ENCODE results near the gene GDPD5.
"Not testable (repeated sequence)": the region's sequence is repeated elsewhere in the genome, so short reads cannot be mapped to it uniquely, and the experiment has no call there.

Gene GDPD5

DNA sequence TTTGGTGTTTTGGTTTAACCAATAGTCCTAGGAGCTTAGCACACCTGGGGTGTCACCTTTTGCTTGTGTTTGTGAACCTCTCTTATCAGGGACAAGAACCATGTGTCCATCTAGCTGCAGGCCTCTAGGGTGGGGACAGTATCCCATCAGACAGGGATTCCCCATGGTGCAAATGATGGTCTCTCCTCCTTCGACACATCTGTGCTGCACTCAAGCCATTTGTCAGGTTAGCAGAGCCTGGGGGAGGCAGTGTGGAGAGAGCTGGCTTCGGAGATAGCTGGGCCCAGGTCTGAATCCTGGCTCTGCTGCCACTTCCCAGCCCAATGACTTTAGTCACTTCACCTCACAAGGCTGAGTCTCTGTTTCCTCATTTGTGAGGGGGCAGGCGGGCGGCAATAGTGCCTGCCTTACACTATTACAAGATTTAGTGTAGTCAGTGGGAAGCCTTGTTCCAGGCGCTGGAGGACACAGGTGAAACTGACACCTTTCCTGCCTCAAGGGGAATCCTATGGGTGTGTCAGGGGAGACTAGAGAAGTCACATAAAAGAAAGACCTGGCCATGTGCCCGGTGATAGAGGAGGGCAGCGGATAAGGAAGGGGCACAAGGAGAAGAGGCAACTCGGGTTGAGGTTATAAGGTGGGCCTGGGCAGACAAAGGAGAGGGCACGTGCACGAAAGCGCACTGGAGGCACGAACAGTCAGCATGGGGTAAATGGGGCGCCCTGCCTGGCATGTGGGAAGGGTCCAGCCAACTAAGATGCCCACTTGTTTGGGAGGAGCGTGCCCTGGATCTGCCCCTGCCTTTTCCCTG lies 105.3 kb downstream of the GDPD5 start:
- in situ Hi-C loops (cut with MboI; ENCODE audit: low sequenced_read_pairs) = no loop called here

DNA sequence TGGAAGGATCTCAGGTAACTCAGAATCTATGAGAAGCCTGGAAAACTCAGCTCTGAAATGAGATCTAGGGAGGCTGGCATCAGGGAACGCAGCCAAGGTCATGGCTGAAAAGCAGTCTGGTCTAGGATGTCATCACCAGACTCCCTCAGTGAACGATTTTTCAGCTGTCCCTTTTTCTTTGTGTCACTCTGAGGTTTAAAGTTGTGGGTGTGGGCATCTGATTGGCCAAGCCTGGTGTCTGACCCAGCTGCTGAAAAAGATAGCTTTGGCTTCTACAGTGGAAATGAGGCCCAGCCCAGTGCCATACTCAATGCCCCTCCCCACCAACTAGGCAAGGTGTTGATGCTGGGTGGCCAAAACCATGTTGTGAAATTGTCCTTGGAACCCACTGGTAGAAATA lies 111.9 kb downstream of the GDPD5 start:
- in situ Hi-C loops (cut with MboI; ENCODE audit: low sequenced_read_pairs) = no loop called here

DNA sequence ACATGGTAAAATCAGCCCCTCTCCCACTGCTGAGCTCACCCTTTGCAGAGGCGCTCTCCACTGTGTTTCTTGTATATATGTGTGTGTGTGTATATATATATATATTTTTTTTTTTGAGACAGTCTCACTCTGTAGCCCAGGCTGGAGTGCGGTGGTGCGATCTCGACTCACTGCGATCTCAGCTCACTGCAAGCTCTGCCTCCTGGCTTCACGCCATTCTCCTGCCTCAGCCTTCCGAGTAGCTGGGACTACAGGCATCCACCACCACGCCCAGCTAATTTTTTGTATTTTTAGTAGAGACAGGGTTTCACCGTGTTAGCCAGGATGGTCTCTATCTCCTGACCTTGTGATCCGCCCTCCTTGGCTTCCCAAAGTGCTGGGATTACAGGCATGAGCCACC lies 112.6 kb downstream of the GDPD5 start:
- in situ Hi-C loops (cut with MboI; ENCODE audit: low sequenced_read_pairs) = not testable (repeated sequence)

DNA sequence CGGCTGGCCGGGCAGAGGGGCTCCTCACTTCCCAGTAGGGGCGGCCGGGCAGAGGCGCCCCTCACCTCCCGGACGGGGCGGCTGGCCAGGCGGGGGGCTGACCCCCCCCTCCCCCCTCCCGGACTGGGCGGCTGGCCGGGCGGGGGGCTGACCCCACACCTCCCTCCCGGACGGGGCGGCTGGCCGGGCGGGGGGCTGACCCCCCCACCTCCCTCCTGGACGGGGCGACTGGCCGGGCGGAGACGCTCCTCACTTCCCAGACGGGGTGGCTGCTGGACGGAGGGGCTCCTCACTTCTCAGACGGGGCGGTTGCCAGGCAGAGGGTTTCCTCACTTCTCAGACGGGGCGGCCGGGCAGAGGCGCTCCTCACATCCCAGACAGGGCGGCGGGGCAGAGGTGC lies 115.8 kb downstream of the GDPD5 start:
- in situ Hi-C loops (cut with MboI; ENCODE audit: low sequenced_read_pairs) = not testable (repeated sequence)

DNA sequence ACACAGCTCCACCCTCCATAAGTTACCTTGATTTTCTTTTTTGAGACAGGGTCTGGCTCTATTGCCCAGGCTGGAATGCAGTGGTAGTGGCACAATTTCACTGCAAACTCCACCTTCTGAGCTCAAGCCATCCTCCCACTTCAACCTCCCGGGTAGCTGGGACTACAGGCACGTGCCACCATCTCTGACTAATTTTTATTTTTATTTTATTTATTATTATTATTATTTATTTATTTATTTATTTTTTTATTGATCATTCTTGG lies 116.9 kb downstream of the GDPD5 start:
- in situ Hi-C loops (cut with MboI; ENCODE audit: low sequenced_read_pairs) = no loop called here

DNA sequence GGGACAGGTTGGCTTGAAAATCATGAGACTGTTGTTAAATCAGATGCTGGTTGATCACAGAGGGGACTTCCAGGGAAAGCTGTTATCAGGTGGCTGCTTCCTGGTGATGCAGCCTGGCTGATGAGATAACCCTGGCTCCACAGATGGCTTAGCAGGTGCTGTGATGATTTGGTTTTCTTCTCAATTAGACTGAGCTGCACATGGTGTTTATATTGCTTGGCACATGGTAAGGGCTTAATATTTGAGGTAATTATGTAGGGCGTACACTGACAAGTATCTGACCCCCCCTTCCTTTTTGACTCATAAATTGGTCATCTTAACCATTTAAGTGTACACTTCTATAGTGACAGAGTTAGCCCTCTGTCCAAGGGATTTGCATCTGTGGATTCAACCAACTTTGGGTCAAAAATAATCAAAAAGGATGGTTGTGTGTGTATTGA lies 119.4 kb downstream of the GDPD5 start:
- in situ Hi-C loops (cut with MboI; ENCODE audit: low sequenced_read_pairs) = no loop called here

DNA sequence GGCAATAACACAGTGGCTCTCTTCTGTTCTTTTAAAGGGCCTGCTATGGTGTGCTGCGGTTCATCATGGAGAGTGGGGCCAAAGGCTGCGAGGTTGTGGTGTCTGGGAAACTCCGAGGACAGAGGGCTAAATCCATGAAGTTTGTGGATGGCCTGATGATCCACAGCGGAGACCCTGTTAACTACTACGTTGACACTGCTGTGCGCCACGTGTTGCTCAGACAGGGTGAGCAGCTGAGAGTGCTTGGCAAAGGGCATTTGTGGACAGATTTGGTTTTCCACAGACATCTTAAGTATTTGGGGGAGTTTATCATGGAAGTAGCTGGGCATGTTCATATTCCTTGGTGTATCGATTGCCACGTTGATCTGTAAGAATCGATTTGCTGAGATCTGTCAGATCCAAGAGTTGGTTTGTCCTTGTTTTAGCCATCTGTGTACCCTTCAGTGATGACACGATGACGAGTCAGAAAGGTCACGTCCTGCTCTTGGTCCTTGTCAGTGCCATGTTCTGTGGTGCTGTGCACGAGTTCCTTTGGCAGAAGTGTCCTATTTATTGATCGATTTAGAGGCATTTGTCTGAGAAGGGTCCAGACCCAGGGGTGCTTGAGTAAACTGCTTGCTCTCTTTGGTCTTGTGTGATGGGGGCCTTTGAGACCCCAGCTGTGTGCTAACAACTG lies 121.6 kb downstream of the GDPD5 start:
- in situ Hi-C loops (cut with MboI; ENCODE audit: low sequenced_read_pairs) = no loop called here

DNA sequence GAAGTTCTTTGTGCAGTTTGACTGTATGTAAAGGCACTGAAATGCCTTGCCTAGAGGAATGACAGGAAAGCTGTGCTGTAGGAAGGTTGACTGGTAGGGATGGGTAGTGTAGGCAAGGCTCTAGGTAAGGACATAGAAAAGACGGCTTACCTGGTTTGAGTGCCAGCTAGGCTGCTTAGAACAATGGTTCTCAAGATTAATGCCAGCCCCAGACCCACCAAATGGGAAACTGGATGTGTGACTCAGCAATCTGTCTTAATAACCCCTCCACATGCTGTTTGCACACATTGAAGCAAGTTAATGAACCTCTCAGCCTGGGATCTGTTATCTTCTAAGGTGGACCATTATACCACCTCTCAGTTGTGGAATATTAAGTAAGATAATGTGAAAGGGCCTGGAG lies 122.7 kb downstream of the GDPD5 start:
- in situ Hi-C loops (cut with MboI; ENCODE audit: low sequenced_read_pairs) = no loop called here

DNA sequence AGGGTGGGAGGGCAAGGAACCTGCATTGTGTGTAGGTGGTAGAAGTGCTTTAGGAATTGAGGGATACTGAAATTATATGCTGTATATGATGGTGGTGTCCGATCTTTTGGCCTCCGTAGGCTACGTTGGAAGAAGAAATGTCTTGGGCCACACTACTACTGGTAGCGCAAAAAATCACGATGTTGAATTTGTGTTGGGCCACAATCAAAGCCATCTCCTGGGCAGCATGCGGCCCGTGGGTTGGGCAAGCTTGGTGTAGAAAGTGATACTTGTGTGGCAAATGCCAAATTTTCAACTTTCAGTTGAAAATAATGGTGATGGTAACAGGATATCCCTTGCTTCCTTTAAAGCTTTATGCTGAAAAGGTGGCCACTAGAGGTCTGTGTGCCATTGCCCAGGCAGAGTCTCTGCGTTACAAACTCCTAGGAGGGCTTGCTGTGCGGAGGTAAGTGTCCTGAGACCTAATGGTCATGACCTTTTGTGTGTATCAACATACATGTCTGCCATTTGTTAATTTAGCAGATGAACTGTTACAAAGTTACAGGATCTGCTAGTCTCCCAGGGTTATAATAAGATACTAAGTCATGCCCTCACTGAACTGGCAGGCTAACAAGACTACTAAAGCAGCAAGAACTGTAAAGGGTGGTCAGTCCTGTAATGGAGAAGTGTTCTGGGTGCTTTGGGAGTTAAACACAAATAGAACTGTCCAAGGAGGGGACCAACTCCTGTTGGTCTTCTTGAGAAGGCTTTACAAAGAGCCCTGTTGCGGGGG lies 123.6 kb downstream of the GDPD5 start:
- in situ Hi-C loops (cut with MboI; ENCODE audit: low sequenced_read_pairs) = no loop called here

DNA sequence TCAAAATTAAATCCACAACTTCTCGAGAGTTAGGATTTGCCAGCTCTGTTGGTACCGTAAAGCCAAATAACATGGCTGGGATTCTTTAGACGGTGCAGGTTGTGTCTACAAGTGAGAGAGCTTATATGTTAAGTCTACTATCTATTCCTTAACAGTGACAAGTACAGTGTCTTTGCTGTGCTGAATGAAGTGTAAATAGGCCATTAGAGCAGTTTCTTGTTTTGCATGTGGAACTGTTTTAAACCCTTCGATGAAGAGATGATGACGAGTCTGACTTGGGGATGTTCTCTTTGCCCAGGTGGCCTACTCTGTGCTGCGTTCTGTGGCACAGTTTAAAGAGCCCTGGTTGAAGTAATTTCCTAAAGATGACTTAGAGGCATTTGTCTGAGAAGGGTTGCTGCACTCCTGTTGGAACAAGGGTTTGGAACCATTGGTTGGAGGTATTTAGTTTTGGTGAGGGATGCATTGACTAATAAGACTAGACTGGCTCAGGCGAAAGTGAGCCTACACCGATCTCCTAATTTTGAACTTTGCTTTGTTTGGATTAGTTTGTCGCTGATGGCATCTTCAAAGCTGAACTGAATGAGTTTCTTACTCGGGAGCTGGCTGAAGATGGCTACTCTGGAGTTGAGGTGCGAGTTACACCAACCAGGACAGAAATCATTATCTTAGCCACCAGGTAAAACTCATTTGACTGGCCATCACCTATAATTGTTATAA lies 125.4 kb downstream of the GDPD5 start:
- in situ Hi-C loops (cut with MboI; ENCODE audit: low sequenced_read_pairs) = no loop called here

DNA sequence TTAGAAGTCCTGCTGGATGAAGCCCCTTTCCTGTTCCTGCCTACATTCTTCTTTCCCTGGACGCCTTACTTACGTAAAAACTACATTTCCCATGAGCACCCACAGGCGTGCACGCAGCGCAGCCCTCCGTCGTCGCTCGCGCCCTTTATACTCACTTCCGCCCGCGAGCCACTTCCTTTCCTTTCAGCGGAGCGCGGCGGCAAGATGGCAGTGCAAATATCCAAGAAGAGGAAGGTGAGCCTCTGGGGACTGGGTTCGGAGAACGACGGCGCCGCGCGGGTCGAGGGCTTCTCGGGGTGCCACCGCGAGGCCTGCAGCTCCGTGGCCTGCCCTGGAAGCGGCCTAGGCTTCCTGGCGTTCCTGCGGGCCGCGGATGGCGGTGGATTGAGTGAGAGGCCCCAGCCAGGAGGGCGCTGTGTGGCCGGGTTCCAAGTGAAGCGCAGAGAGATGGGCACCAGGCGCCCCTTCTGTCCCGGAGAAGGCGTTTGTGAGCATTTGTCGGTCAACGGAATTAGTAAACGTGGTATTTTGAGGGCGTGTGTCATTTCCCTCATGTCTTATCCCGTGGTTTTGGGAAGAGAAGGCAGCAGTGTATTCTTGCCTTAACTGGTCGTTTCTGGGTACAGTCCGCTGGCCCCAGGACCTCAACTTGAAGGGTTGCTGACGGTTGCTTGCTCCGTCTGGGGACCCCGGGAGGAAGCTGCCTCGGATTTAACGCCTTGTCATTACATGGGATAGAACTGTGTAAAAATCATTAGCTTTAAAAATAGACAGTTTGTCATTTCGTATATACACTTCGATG lies 126.2 kb downstream of the GDPD5 start, which contains the start of gene RPS3:
Gene RPS3 (plus strand): TSS at position 175 of the 802 bp plus-strand sequence. CDS start 30 bp downstream, at position 205.
- in situ Hi-C loops (cut with MboI; ENCODE audit: low sequenced_read_pairs) = no loop called here

DNA sequence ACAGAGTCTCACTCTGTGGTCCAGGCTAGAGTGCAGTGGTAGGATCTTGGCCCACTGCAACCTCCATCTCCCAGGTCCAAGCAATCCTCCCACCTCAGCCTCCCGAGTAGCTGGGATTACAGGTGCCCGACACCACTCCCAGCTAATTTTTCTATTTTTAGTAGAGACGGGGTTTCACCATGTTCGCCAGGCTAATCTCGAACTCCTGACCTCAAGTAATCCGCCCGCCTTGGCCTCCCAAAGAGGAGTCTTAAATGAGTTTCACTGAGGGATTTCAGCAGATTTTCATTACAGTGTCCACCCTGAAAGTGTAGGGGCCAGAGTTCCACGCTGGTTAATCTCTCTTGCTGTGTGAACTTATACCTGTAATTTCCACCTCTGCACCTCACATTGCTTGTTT lies 126.8 kb downstream of the GDPD5 start:
- in situ Hi-C loops (cut with MboI; ENCODE audit: low sequenced_read_pairs) = no loop called here

DNA sequence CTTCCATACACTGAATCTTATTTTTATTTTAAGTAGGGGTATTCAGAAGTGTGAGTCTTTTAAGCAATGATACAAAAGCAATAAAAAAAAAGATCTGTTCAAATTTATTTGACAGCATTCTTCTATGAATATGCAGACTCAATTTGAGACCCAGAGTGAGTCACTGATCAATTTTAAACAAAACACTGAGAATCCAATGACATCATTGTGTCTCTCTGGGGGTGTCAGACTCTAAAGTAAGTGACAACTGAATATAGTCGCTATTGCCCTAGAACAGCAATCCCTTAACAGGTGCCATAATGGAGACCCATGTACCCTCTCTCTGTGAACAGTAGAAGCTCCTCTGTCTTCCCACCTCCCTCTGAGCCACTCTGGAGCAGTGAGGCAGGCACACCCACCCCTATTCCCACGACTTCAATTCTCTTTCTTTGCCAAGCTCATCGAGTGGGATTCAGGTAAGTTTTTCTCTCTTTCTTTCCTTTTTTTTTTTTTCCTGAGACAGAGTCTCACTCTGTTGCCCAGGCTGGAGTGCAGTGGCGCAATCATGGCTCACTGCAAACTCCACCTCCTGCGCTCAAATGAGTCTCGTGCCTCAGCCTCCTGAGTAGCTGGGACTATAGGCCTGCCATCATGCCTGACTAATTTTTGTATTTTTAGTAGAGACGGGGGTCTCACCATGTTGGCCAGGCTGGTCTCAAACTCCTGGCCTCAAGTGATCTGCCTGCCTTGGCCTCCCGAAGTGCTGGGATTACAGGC lies 131.5 kb downstream of the GDPD5 start:
- in situ Hi-C loops (cut with MboI; ENCODE audit: low sequenced_read_pairs) = no loop called here

DNA sequence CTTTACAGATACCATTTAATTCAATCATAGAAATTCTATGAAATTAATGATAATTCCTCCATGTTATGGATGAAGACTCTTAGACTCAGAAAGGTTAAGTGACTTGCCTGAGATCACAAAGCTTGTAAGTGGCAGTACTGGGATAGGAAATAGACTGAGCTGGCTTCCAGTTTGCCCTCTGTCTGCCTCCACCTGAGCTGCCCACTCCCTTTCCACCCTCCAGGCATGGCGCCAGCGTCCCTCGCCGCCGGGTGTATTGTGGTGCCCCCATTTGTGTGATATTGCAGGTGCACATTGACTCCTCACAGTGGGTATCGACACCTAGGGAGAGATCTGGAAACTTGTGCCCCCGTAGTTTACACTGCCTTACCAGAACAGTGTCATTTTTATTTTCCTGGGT lies 135.8 kb downstream of the GDPD5 start:
- in situ Hi-C loops (cut with MboI; ENCODE audit: low sequenced_read_pairs) = no loop called here

DNA sequence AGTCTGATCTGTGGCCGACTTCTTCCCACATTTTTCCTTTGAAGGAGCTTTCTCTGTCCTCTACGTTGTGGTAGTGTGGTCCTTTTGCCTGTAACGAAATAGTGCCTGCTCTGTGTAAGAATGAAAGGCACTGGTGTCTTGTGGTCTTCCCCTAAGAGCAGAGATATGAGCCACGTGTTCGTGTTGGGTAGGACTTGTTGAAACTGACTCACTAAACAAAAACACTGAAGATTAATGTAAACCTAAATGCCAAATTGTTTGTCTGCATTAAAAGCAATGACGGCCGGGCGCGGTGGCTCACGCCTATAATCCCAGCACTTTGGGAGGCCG lies 136.5 kb downstream of the GDPD5 start:
- in situ Hi-C loops (cut with MboI; ENCODE audit: low sequenced_read_pairs) = no loop called here

DNA sequence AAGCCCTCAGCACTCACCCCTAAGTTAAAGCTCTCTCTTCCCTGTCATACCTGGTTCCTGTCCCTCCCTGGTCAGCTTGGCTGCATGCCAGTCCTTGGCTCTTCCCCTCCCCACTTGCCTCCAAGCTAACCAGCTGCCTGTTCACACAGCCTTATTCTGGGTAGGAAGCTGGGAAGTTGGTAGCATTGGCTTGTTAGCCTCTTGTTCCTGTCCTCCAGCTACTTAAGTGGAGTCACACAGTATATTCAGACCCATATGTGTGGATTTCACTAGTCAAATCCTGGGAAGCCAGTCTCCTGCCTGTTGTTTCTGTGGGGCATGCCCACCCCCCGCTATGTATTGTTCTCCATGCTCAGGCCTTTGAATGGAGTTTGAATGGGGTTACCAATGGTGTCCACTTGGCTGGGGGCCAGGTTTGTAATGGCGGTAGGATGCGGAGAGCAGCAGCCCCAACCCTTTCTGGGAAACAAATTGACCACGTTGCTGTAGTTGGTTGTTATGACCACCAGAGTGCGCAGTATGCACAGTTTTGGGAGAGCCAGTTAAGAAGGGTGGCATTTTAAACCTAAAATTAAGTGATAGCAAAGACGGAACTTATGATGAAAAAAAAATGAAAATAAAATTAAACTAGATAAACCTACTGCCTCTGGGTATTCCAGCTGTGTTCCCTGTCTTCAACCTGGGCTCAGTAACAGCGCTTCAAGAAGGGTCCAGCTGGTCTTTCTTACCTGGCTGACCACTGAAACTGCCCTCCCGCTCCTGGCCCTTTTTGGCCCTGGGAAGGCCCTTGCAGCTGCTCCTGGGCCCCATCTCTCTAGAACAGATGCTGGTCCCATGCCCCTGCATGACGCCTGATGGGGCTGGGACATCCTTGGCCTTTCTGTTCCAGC lies 137.1 kb downstream of the GDPD5 start:
- in situ Hi-C loops (cut with MboI; ENCODE audit: low sequenced_read_pairs) = no loop called here

DNA sequence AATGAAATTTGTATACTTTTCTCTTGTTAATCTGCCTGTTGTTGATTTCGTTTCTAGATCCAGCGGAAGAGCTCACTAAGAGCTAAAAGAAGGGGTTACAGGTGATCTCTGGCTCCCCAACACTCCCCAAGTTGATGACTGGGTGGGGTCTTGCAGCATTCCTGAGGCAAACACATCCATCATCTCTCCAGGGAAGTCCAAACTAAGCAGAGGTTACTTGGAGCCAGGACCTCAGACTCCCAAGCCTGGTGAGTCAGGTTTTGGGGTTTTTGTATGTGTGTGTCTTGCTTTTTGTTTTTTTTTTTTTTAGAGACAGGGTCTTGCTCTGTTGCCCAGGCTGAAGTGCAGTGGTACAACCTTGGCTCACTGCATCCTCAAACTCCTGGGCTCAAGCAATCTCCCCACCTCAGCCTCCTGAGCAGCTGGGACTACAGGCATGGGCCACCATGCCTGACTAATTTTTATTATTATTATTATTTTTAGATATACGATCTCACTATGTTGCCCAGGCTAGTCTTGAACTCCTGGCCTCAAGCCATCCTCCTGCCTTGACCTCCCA lies 137.9 kb downstream of the GDPD5 start:
- in situ Hi-C loops (cut with MboI; ENCODE audit: low sequenced_read_pairs) = no loop called here

DNA sequence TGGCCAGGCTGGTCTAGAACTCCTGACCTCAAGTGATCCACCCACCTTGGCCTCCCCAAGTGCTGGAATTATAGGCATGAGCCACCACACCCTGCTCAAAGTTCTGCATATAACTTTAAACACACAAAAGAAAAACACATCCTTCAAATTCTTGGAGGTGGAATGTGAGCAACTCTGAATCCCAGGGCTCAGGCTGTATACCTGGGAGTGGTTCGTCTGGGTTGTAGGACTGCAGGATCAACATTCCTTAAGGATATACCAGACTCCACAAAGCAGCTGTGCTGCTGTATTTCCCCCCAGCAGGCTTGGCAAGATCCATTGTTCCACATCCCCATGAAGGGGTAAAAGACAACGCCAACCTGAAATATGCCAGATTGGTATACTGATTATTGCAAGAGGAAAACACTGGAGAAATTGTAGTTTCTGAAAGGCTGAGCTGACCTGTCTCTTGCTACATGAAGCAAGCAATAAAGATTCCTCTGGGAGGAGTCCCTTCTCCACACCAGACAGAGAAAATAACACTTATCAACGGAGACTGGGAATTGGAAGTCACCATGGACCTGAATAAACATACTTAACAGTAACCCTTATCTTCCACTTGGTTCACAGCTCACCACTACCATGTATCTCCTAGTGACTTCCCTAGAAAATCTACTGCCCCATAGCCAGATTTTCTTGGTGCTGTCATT lies 138.7 kb downstream of the GDPD5 start:
- in situ Hi-C loops (cut with MboI; ENCODE audit: low sequenced_read_pairs) = no loop called here
